Measurements from ENCODE around the gene SMCO1. TPM values are rescaled to one million over a fixed set of nuclear protein-coding genes. Genes with fewer than 3 reads are reported as not detected.

SMCO1 gene
- total and polyA plus RNA-seq, 2 donors (not counting 3 experiments of a cell fraction or from before 2014, with no cell fraction given), result not detected

- no TSS peak for BruUV-seq (replicated peaks)
- no peak overlapping the region for H3K4me2 ChIP-seq (ENCODE audit: insufficient read depth, low read length)
- FAIRE-seq (no peak), DNase-seq (ENCODE audit: low read depth, low spot score) (no peak)
- ChIA-PET POLR2A (no interaction called here), CTCF (interaction anchor here (1.1 to 2.8 kb wide), 4 partner anchors 10 to 24 kb away, joined by 4 to 16 read pairs (median 6); partner anchors contain the start of genes FBXO45 and WDR53)
- no peaks in the 10 kb centered on the region for H3K9me1 ChIP-seq (replicated peaks; ENCODE audit: control insufficient read depth, extremely low read depth, insufficient read depth, low read length)
- TF ChIP-seq JUN (IDR thresholded peaks at IDR 0.05; ENCODE audit: borderline replicate concordance, insufficient read depth, insufficient read length, low read depth) (no peak), MAX (IDR thresholded peaks at IDR 0.05; ENCODE audit: insufficient read depth, insufficient read length) (no peak), CTCF (IDR thresholded peaks at IDR 0.05; ENCODE audit: extremely low read depth in 1 of 2, insufficient read depth in 1 of 2, low read depth in 1 of 2, low read length in 2 of 2) (no peak), POLR2A (IDR thresholded peaks at IDR 0.05; ENCODE audit: low read depth, low read length) (no peak), FOS (IDR thresholded peaks at IDR 0.05; ENCODE audit: borderline replicate concordance, insufficient read depth, low read length) (no peak), EZH2 (IDR thresholded peaks at IDR 0.05; ENCODE audit: borderline replicate concordance, low read depth, low read length, severe bottlenecking) (no peak), MYC (IDR thresholded peaks at IDR 0.05; ENCODE audit: low read depth, low read length) (no peak), GATA2 (IDR thresholded peaks at IDR 0.05; ENCODE audit: insufficient read depth, insufficient read length, low read depth, low read length) (no peak), POLR2AphosphoS5 (IDR thresholded peaks at IDR 0.05; ENCODE audit: insufficient read depth, low read depth, low read length) (no peak)
- no peaks in the 10 kb centered on the region for H3K36me3 ChIP-seq (ENCODE audit: control insufficient read depth in 2 of 2, extremely low read depth in 1 of 2, insufficient read depth in 2 of 2, low read length in 2 of 2)
- H4K20me1 ChIP-seq (replicated peaks; ENCODE audit: control insufficient read depth, extremely low read depth, insufficient read depth, low read length), result no peaks in the 10 kb centered on the region
- H3K27me3 ChIP-seq (ENCODE audit: control insufficient read depth in 2 of 2, insufficient read depth in 2 of 2, low read length in 2 of 2), result no peaks in the 10 kb centered on the region
- H3K79me2 ChIP-seq (ENCODE audit: control insufficient read depth, insufficient read depth, low read length), result no peaks in the 10 kb centered on the region
- peaks cover 2% of the 10 kb centered on the region for H3K9me3 ChIP-seq (replicated peaks; ENCODE audit: control insufficient read depth, insufficient read depth, low read length)
- no peak overlapping the region for H3K9ac ChIP-seq (replicated peaks; ENCODE audit: extremely low read depth, insufficient read depth, low read length)
- dilution Hi-C loops (cut with MboI; ENCODE audit: extremely low pct_ligation_motif_present, low sequenced_read_pairs), result no loop called here
- no peak overlapping the region for H3K4me3 ChIP-seq (replicated peaks in 1 of 3; ENCODE audit: insufficient read depth in 1 of 3, low read depth in 1 of 3, low read length in 3 of 3)
- intact Hi-C loops (cut with micrococcal nuclease), result no loop called here
- H3K27ac ChIP-seq (ENCODE audit: insufficient read depth, low read depth, low read length), result no peak overlapping the region
- H2AFZ ChIP-seq (ENCODE audit: low read depth, low read length), result no peak overlapping the region
- peaks cover 14% of the 10 kb centered on the region for H3K4me1 ChIP-seq (ENCODE audit: control insufficient read depth, extremely low read depth, insufficient read depth, low read length)
These were observed 38.4 kb upstream of the SMCO1 start for GRCh38 chr3:196553551-196553950.

Data from endothelial cell of umbilical vein (primary cell).